SH-SY5Y (cell line): ENCODE data around the gene ERCC1.

Experiments
- GATA2 ChIP-seq: IDR thresholded peaks from 2 replicates; pipeline ENCODE4 v1.6.1; 2011; ENCODE audit warnings: mild to moderate bottlenecking, low read depth, low read length
- GATA3 ChIP-seq: IDR thresholded peaks from 2 replicates; pipeline ENCODE4 v1.6.1; 2011; ENCODE audit warnings: low read depth, mild to moderate bottlenecking, low read length, moderate library complexity

The ERCC1 gene

DNA sequence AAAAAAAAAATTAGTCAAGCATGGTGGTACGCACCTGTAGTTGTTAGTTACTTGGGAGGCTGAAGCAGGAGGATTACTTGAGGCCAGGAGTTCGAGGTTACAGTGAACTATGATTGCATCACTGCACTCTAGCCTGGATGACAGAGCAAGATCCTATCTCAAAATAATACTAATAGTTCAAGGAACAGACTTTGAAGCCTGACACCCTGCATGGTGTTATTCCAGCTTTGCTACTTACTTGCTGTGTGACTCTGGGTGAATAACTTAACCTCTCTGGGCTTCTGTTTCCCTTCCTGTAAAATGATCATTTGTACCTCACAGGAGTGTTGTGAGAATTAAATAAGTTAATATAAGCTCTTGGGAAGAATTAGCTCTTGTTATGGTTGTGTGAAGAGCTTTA is 40.6 kb upstream of the ERCC1 start:
- TF ChIP-seq GATA2 (no peak), GATA3 (no peak)

DNA sequence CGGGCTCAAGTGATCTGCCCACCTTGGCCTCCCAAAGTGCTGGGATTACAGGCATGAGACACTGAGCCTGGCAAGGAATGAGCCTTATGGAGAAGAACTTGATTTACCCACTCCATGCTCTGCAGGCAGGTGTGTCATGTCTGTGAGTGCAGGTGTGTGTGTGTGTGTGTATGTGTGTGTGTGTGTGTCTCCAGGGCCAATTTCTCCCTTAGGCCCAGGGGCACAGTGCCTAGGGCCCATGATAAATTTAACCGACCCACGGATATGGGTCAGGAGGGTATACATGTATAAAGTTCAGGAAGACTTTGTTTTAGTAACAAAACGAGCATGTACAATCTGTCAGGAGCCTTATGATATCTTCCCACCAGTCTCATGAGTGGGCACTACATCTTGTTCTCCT is 39.5 kb upstream of the ERCC1 start:
- TF ChIP-seq GATA2 (no peak), GATA3 (no peak)

- TF ChIP-seq GATA2 (no peak), GATA3 (no peak)
Observed at GRCh38 chr19:45462174-45462573, 38.5 kb upstream of the ERCC1 start.

- TF ChIP-seq GATA3 (no peak), GATA2 (no peak)
Observed at GRCh38 chr19:45460807-45461347, 37.2 kb upstream of the ERCC1 start.

GRCh38 chr19:45457776-45458175 is 34.1 kb upstream of the ERCC1 start:
- TF ChIP-seq GATA3 = no peak
- TF ChIP-seq GATA2 = no peak

DNA sequence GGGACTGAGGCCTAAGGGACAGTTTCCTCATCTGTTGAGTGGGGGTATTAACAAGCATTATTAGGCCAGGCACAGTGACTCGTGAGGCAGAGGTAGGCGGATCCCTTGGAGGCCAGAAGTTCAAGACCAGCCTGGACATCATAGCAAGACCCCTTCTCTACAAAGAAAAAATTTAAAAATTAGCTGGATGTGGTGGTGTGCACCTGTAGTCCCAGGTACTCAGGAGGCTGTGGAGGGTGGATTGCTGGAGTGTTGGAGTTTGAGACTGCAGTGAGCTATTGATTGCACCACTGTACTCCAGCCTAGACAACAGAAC is 32.7 kb upstream of the ERCC1 start:
- TF ChIP-seq GATA2 (no peak), GATA3 (no peak)

- no peak for TF ChIP-seq GATA3
- TF ChIP-seq GATA2 = no peak
Observed at GRCh38 chr19:45455707-45456499, 32.2 kb upstream of the ERCC1 start.

DNA sequence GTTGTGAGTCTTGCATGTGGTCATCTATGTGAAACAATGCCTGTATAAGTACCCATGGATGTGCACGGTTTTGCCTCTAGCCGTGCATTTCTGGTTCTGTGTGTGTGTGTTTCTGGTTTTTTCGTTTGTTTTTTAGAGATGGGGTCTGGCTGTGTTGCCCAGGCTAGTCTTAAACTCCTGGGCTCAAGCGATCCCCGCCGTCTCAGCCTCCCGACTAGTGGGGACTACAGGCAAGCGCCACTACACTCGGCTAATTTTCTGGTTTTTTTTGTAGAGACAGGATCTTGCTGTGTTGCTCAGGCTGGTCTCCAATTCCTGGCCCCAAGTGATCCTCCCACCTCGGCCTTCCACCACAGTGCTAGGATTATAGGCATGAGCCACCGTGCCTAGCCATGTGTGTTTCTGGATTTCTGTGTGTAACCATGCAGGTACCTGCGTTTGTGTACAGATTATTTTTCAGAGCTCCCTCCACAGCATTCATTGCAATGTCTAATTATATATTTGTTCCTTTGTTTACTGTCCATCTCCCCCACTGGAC is 28.2 kb upstream of the ERCC1 start:
- no peak for TF ChIP-seq GATA2
- TF ChIP-seq GATA3 = no peak

GRCh38 chr19:45451131-45451849 is 27.6 kb upstream of the ERCC1 start:
- TF ChIP-seq GATA3 (no peak), GATA2 (no peak)

GRCh38 chr19:45450012-45450333 is 26.3 kb upstream of the ERCC1 start:
- TF ChIP-seq GATA3 (no peak), GATA2 (no peak)

DNA sequence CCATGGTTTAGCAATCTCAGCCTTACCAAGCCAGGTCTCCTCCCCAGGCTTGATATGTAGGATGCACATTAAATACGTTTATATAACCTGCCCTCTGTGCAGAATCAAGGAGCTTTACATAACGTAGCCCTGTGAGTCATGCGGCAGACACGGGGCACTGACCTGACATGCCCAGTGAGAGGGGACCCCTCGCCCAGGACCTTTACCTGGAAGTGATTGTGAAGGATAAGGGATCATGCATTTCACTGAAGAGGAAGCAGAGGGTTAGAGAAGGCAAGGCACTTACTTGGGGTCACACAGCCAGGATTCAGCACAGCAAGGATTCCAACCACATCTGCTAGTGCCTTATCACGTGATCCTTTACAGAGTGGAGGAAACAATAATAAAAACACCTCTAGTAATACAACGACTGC is 25.2 kb upstream of the ERCC1 start:
- TF ChIP-seq GATA3 = no peak
- no peak for TF ChIP-seq GATA2

DNA sequence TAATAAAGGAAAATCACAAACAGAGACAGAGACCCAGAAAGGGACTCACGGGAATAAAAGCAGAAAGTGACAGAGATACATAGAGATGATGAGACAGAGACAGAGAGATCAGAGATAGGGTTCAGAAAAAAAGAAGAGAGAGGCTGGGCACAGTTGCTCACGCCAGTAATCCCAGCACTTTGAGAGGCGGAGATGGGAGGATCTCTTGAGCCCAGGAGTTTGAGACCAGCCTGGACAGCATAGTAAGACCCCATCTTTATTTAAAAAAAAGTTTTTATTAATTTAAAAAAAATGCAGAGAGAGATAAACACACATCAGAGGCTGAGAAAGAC is 24.7 kb upstream of the ERCC1 start:
- TF ChIP-seq GATA2 (no peak), GATA3 (no peak)

- TF ChIP-seq GATA3 (no peak), GATA2 (no peak)
Observed at GRCh38 chr19:45446944-45447343, 23.2 kb upstream of the ERCC1 start.

- TF ChIP-seq GATA3 = no peak
- no peak for TF ChIP-seq GATA2
Observed at GRCh38 chr19:45446295-45446694, 22.6 kb upstream of the ERCC1 start.

DNA sequence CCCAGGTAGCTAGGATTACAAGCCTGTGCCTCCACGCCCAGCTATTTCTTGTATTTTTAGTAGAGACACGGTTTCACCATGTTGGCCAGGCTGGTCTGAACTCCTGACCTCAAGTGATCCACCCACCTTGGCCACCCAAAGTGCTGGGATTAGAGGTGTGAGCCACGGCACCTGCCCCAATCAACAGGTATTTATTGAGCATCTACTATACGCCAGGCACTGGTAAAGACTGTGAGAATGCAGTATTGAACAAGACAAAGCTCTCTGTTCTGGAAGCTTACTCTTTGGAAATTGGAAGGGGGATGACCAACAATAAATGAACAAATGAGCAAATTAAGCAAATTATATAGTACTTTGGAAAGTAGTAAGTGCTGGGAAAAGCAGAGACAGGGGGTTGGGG is 21.4 kb upstream of the ERCC1 start:
- TF ChIP-seq GATA2 = no peak
- TF ChIP-seq GATA3 = no peak
